ENCODE measurements around the gene UBE3A.

Gene UBE3A

DNA sequence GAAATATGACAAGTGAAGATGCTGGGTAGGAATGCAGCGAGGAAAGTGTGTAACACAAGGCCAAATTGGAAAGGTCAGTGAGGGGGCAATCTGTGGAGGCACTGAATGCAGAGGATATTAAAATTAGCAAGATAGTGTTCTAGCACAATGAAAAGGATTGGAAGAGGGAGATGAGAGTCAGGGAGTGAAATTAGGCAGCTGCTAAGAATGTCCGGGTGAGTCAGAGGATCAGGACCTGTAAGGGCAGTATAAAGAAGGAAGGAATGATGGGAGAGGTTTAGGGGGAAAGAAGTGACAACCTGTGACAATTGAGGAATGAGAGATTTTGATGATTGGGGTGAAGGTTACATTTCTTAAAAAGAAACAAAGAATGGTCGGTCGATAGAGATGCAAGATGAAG lies 103.5 kb downstream of the UBE3A start:
- FAIRE-seq (no peak), DNase-seq (ENCODE audit: insufficient read length, low spot score) (no peak)

DNA sequence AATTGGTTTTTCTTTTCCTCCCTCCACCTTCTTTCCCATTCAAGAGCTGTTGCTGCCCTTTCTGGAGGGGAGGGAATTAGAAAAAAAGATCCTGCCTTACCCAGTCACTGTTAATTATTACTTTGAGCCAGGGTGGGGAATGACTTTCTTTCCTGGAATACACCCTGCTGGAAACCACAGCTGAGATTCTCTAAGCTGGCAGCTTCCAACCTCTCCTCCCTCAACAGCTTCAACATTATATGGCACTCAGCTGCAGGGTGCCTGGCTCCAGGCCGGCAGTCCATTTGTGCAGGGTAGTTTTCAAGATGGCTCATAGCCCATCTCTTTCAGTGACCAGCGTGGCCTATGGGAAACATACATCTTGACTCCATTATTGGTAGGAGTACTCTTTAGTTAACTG lies 105.8 kb downstream of the UBE3A start:
- DNase-seq (ENCODE audit: insufficient read length, low spot score), result no peak
- FAIRE-seq, result no peak

DNA sequence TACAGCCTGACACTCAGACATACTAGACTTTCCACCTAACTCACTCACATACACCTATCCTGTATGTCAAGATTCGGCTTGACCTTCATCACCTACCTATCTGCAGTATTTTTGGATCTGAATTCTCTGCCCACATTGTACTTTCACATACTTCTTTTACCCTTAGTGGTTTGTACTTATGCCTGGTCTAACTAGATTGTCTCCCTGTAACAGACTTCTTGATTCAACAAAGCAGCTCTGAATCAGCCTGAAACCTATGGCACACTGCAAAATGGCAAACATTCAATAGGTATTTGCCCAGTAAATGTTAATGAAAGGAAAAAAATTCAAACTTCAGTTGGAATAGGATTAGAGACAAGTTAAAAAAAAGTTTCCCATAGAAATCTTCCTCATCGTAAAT lies 106.5 kb downstream of the UBE3A start:
- DNase-seq (ENCODE audit: insufficient read length, low spot score) (no peak), FAIRE-seq (no peak)

DNA sequence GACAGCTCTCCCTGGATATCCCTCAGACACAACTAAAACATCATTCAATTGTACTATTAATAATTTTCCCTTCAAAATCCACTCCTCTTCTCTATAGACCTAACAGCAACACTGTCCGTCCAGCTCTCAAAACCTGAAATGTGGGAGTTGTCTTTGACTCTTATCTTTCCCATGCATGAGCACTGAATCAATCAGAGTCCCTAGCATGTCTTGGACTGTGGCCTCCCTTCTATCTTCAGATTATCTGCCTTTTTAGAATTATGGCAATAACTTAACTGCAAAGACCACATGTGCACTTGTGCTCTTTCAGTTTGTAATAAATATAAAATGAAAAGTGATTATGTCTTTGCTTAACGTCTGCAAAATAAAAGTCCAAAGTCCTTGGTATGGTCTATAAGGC lies 107.0 kb downstream of the UBE3A start:
- FAIRE-seq (no peak), DNase-seq (ENCODE audit: insufficient read length, low spot score) (no peak)

DNA sequence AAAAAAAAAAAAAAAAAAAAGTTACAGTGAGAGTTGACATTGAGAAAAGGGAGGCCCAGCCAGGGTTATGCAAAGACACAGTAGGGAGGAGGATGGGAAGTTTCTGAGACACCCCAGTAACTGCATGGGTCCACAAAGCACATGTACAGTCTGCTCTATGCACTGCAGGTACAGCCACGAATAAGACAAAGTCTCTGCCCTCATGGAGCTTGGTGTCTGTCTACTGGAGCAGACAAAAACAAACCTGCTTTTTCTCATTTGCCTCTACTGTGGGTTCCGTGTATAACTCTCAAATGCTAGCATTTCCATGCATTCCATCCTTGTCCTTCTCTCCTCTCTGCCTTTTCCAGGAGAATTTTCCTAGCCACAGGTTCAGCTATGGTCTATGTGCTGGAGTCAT lies 107.4 kb downstream of the UBE3A start:
- no peak for DNase-seq (ENCODE audit: insufficient read length, low spot score)
- FAIRE-seq, result no peak

DNA sequence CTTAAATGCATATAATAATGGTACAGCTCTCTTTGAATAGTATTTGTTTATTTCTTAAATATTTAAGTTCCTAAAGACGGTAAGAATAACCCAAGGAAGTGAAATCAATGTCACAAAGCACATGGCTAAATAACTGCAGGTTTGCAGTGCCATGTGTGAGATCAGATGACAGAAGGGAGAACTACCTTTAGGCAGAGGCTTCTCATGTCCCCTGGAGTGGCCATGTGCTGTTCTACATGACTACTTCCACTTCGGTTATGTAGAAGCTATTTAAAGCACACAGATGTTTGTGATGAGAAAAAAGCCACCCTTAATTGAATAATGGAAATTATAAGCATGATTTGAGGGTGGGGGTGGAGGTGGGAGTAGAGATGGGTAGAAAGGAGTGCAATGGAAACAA lies 109.1 kb downstream of the UBE3A start:
- FAIRE-seq, result no peak
- DNase-seq (ENCODE audit: insufficient read length, low spot score), result no peak

DNA sequence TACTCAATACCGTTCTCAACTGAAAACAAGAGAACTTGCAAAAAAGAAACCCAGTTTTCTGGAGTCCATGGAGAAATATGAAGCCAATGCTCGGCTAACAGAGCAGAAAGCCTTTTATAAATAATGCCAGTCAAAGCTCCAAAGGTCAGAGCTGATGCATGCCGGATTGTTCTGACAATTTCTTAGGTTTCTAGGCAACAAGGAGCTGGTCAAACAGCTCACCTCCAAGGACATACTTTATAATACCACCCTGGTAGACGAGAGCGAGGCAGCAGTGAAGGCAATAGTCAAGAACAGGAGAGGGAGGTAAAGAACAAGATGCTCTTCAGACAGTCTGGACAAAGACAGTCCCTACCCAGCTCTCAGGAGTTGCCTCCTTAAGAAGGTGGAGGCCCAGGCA lies 111.1 kb downstream of the UBE3A start:
- no peak for FAIRE-seq
- DNase-seq (ENCODE audit: insufficient read length, low spot score), result no peak

DNA sequence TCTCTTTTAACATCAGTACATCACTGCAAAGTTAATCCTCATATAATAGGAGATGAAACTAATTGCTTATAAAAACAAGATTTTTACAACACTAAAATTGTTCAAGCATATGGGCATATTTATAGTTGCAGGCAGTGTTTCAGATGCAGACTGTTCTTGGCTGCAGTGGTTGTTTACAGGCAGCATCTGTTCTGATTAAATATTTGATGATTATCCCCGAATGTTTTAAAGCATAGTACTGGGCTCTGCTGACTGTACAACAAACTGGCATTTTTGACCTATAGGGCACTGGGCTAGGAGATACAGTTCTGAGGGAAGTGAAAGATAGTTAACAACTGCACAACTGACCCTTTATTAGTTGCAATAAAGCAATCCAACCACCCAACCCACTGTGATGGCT lies 113.6 kb downstream of the UBE3A start:
- no peak for DNase-seq (ENCODE audit: insufficient read length, low spot score)
- FAIRE-seq, result no peak

DNA sequence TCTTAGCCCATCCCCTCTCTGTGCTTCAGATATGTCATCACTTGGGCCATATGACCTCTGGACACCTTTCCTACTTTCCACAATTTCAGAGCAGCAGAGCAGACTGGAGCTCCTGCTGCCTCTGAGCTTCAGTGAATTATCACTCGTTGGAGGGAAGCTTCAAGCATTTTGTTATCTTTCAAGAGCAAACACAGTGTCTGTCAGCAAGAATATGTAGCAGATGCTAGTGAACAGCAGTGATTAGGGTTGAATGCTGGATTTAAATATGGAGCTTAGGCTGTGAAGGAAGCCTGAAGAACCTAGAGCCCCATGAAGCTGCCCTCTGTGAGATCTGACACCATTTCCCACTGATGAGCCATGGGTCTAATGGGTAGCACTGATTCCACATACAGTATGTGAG lies 115.4 kb downstream of the UBE3A start:
- DNase-seq (ENCODE audit: insufficient read length, low spot score) (no peak), FAIRE-seq (no peak)

DNA sequence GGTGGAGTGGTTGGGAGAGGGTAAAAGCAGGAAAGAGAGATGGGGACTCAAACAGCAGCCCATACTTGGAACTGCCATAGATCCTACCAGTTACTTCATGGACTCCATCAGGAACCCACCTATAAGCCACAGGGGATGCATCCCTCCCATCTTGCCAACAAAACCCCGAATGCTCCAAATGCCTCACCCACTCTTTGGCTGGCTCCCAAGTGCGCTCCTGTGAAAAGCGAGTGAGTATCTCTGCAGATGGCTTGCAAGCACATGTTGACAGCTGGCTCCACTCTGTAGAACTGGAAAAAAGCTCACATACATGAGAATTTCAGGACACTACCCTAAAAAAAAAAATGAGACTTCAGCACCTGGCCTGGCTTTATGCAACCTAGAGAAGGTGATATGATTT lies 151.0 kb downstream of the UBE3A start:
- FAIRE-seq (no peak), DNase-seq (ENCODE audit: insufficient read length, low spot score) (no peak)
